ENCODE results near the gene SOX6. TPM values are rescaled to one million over a fixed set of nuclear protein-coding genes. Genes with fewer than 3 reads are reported as not detected.

SOX6 gene
- total RNA-seq, 1 experiment from 2014 or later, result not detected

DNA sequence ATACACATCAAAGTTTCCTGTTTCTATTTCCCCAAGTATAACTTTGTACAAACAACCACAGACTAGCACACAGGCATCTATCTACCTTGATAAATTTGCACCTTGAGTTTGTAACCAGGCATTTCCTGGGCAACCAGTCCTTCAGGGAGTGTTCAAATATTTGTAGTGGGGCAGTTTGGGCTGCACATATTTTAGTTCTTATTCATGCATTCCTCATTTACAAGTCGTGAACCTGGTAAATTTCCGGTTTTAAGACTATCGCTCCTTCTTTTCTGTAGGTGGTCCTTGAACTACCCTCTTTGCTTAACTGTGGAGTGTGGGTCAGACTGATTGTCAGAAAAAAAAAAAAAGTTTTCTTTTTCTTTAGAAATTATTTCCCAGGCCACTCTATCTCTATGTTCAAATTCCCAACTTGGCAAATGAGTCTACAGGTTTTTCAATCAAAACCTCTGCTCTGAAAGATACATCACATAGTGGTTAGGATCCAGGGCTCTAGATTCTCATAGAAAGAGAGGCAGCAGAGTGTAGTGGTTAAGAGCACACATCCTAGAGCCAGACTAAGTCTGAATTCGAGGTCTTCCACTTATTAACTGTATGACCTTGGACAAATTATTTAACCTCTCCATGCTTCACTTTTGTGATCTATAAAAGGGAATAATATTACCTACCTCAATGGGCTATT lies 201.5 kb downstream of the SOX6 start:
- H3T11ph ChIP-seq (ENCODE audit: low read length), result no peak overlapping the region
- no peaks in the 10 kb centered on the region for H3K9me3 ChIP-seq (ENCODE audit: control insufficient read depth, low read depth, low read length)
- H3K9me3 Mint-ChIP-seq, result no peaks in the 10 kb centered on the region
- no peaks in the 10 kb centered on the region for H3K4me1 ChIP-seq (ENCODE audit: insufficient read depth, low read length)
- H2BK20ac ChIP-seq (ENCODE audit: low read depth, low read length, poor library complexity, severe bottlenecking), result no peak overlapping the region
- H3K23ac ChIP-seq (ENCODE audit: insufficient read length, low read depth, low read length), result no peak overlapping the region
- no peak overlapping the region for H2AFZ ChIP-seq (ENCODE audit: low read length)
- WGBS (ENCODE audit: extremely low coverage, insufficient read length, low lambda C conversion rate), result no CpG with 5 or more reads among the region's 4 CpGs
- H2BK15ac ChIP-seq (ENCODE audit: low read depth, low read length), result no peak overlapping the region
- no peaks in the 10 kb centered on the region for H3K79me1 ChIP-seq (ENCODE audit: insufficient read depth, low read depth, low read length, poor library complexity, severe bottlenecking)
- no peak overlapping the region for H3K9ac ChIP-seq (ENCODE audit: extremely low read depth, insufficient read length, low read length)
- H2BK120ac ChIP-seq (ENCODE audit: low read depth, low read length, poor library complexity, severe bottlenecking), result no peak overlapping the region
- no peak overlapping the region for H4K91ac ChIP-seq (ENCODE audit: insufficient read length, low read depth, low read length)
- 0 out of 2 replicates have a peak, but pooled peaks cover 1% of the 10 kb centered on the region for H3K79me2 ChIP-seq (ENCODE audit: insufficient read depth, low read length)
- no peak overlapping the region for H3K4ac ChIP-seq (ENCODE audit: low read depth, low read length)
- TF ChIP-seq, protein P1, sequence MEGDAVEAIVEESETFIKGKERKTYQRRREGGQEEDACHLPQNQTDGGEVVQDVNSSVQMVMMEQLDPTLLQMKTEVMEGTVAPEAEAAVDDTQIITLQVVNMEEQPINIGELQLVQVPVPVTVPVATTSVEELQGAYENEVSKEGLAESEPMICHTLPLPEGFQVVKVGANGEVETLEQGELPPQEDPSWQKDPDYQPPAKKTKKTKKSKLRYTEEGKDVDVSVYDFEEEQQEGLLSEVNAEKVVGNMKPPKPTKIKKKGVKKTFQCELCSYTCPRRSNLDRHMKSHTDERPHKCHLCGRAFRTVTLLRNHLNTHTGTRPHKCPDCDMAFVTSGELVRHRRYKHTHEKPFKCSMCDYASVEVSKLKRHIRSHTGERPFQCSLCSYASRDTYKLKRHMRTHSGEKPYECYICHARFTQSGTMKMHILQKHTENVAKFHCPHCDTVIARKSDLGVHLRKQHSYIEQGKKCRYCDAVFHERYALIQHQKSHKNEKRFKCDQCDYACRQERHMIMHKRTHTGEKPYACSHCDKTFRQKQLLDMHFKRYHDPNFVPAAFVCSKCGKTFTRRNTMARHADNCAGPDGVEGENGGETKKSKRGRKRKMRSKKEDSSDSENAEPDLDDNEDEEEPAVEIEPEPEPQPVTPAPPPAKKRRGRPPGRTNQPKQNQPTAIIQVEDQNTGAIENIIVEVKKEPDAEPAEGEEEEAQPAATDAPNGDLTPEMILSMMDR (conservative IDR thresholded peaks at IDR 0.05), result no peak
- H3K23me2 ChIP-seq (ENCODE audit: insufficient read length, low read depth, low read length, poor library complexity, severe bottlenecking), result no peaks in the 10 kb centered on the region
- no peak overlapping the region for H4K8ac ChIP-seq (replicated peaks; ENCODE audit: insufficient read length, low read depth, low read length)
- H2BK12ac ChIP-seq (ENCODE audit: insufficient read length, low read depth, low read length), result no peak overlapping the region
- H4K20me1 ChIP-seq (ENCODE audit: control insufficient read depth, insufficient read depth, insufficient read length), result no peaks in the 10 kb centered on the region
- H3K27me3 Mint-ChIP-seq (ENCODE audit: low read depth), result no peaks in the 10 kb centered on the region
- DNase-seq, result no peak
- no peak overlapping the region for H2BK5ac ChIP-seq (ENCODE audit: insufficient read length, low read length)
- H3K56ac ChIP-seq (ENCODE audit: insufficient read length, low read depth, low read length), result no peak overlapping the region
- no peak overlapping the region for H3K4me3 Mint-ChIP-seq
- H3K27ac Mint-ChIP-seq, result no peak overlapping the region
- H3K27me3 ChIP-seq (ENCODE audit: insufficient read depth, low read length), result no peaks in the 10 kb centered on the region
- H3K4me1 Mint-ChIP-seq, result no peaks in the 10 kb centered on the region
- no peak overlapping the region for H3K27ac ChIP-seq (ENCODE audit: insufficient read length, low read depth, low read length)
- no peak overlapping the region for H3K18ac ChIP-seq (ENCODE audit: insufficient read length, low read depth, low read length)
- no peak overlapping the region for H2AK5ac ChIP-seq (ENCODE audit: insufficient read length, low read length)
- no peak overlapping the region for H3K14ac ChIP-seq (ENCODE audit: insufficient read depth, low read length)
- no peak overlapping the region for H4K5ac ChIP-seq (ENCODE audit: insufficient read length, low read depth, low read length)
- no peak overlapping the region for H3K4me2 ChIP-seq (ENCODE audit: insufficient read depth, insufficient read length, low read length)
- no peaks in the 10 kb centered on the region for H3K36me3 Mint-ChIP-seq (ENCODE audit: insufficient read depth in 1 of 3, low read depth in 3 of 3)
